K562 treated with DMSO at 1 percent for 24 hours (cell line): Measurements from ENCODE around the gene OR6T1. TPM values are rescaled to one million over a fixed set of nuclear protein-coding genes. Genes with fewer than 3 reads are reported as not detected.

Source experiments
- total RNA-seq: library from RNA; unstranded; fragments of 300-600 nt; gene quantifications from 2 replicates; pipeline ENCODE4 v1.2.3, GENCODE V29; 2022; ENCODE audit warnings: low read depth; ENCODE audit not compliant: insufficient read depth

The OR6T1 gene
- not detected in 2 replicates for total RNA-seq

DNA sequence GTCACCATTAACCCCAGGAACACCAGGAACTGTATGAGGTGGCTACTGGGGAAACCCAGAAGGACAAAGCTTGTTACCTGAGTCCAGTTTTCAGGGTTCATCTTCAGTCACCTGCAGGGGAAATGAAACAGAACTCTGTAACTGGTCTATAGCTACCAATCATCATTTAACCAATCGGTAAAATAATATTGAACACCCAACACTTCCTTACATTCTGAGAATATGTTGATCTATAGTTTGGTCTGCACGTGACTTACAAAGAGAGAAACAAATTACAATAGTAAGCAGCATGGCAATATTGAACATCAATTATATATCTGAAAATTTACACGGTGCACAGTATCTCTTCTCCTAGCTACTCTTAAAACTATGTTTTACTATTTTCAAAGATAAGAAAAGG is at the start of gene OR6T1:
Gene OR6T1, minus strand, starts transcription at position 101 of the 400 bp plus-strand sequence. Its CDS starts 0 bp downstream, at position 101.

DNA sequence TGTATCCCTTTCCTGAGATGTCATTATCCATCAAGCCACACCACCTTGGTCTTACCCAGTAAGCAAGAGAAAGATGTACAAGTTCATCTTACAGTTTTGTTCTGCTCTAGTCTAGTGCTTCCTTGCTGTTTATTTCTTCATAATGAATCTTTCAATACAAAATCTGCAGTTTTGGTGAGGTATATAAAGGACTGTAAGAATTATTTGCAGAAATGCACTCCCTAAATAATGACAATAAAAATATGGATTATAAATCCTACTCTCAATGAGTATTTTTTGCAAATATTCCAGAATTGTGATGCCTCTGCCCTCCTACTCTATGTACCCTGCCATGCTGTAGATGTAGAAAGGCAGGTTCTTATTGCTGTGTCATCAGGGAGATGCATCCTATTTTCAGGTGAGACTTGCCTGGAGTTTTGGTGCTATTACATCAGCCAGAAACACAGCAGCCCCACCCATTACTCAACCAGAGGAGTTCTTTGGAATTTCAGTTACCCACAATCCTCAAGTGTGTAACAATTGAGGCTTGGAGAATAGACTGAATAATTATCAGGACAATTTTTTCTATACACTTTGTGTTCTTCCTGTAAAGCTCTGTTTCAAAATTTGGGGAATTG is 34.2 kb upstream of the OR6T1 start, which contains the start of gene OR10S1:
Gene OR10S1, minus strand, starts transcription at position 51 of the 617 bp plus-strand sequence. CDS start 117 bp downstream, outside the sequence.

GRCh38 chr11:123939317-123939716 is 4.3 kb downstream of the OR6T1 start, which contains the start of gene OR4D5:
TSS of gene OR4D5 (plus strand) at chr11:123939617. CDS start at chr11:123939617, 0 bp downstream.

DNA sequence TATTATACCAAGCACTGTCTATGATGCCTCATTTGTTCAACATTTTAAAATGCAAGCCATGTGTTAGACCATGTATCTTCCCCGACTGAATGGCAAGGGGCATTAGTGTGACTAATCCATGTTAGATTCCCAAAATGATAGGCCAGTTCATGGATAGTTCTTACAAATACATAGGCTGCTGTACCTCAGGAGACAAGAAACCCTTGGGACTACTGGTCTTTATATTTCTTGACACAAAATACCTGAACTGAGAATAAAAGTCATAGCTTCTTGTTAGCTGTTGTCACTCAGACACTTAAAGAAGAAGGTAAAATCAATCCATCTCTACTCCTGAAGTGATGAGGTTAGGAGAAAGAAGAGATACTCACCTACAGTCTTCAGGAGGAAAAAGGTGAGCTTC is 41.8 kb downstream of the OR6T1 start, which contains the start of gene OR8D4:
Gene OR8D4, plus strand, starts transcription at position 301 of the 400 bp plus-strand sequence. CDS start 4,265 bp downstream, outside the sequence.

Other genes with a start within 250 kb of the OR6T1 start
- gene ZNF202, start 202.2 kb downstream of the OR6T1 start, total RNA-seq, result 3.5 and 4.8 TPM in 2 replicates
- gene OR6X1, start 189.3 kb downstream of the OR6T1 start, total RNA-seq, result not detected in 2 replicates
- gene OR6M1, start 137.5 kb downstream of the OR6T1 start, total RNA-seq, result not detected in 2 replicates
- not detected in 2 replicates for gene TMEM225, start 58.2 kb downstream of the OR6T1 start, total RNA-seq
- gene OR8D4, start 41.7 kb downstream of the OR6T1 start, total RNA-seq, result not detected in 2 replicates
- gene OR4D5, start 4.2 kb downstream of the OR6T1 start, total RNA-seq, result not detected in 2 replicates
- not detected in 2 replicates for gene OR10S1, start 33.9 kb upstream of the OR6T1 start, total RNA-seq
- gene OR10G6, start 51.3 kb upstream of the OR6T1 start, total RNA-seq, result not detected in 2 replicates
- gene OR10G4, start 69.2 kb upstream of the OR6T1 start, total RNA-seq, result not detected in 2 replicates
- gene OR10G9, start 79.2 kb upstream of the OR6T1 start, total RNA-seq, result not detected in 2 replicates
- gene OR10G8, start 83.0 kb upstream of the OR6T1 start, total RNA-seq, result not detected in 2 replicates
- not detected in 2 replicates for gene OR10G7, start 97.5 kb upstream of the OR6T1 start, total RNA-seq
- gene VWA5A, start 171.6 kb upstream of the OR6T1 start, total RNA-seq, result 16.7 and 17.6 TPM in 2 replicates
- gene OR10D3, start 239.5 kb upstream of the OR6T1 start, total RNA-seq, result not detected in 2 replicates